NCI-H446 treated with DMSO at 0.1 percent for 48 hours (cell line): ENCODE data around the gene SYMPK.
"Not testable (repeated sequence)": the region's sequence is repeated elsewhere in the genome, so short reads cannot be mapped to it uniquely, and the experiment has no call there.

Source experiments
- DNase-seq: peaks from one replicate; lab custom pipeline; 2025; lab: John Stamatoyannopoulos, UW

Gene SYMPK

GRCh38 chr19:45885556-45886426, 22.8 kb upstream of the SYMPK start, which contains the start of gene IRF2BP1:
Gene IRF2BP1 (minus strand): TSS chr19:45886141. CDS start chr19:45885774, 367 bp downstream.
- DNase-seq, result peak; percentile 86

GRCh38 chr19:45884682-45885555, 22.0 kb upstream of the SYMPK start:
- peak; percentile 22 for DNase-seq

- no peak for DNase-seq
These were observed 21.1 kb upstream of the SYMPK start for GRCh38 chr19:45883881-45884681.

- DNase-seq, result no peak
These were observed 20.6 kb upstream of the SYMPK start for GRCh38 chr19:45883586-45883880.

GRCh38 chr19:45882652-45883585, 20.0 kb upstream of the SYMPK start:
- DNase-seq, result peak; percentile 23

GRCh38 chr19:45881909-45882528, 19.1 kb upstream of the SYMPK start:
- DNase-seq, result no peak

- DNase-seq, result no peak
These were observed 18.3 kb upstream of the SYMPK start for GRCh38 chr19:45881082-45881908.

- no peak for DNase-seq
These were observed 17.0 kb upstream of the SYMPK start for GRCh38 chr19:45879971-45880370.

- no peak for DNase-seq
These were observed 16.1 kb upstream of the SYMPK start for GRCh38 chr19:45879055-45879454.

- DNase-seq, result no peak
These were observed 15.3 kb upstream of the SYMPK start for GRCh38 chr19:45878043-45878794.

GRCh38 chr19:45876411-45877197, 13.7 kb upstream of the SYMPK start:
- no peak for DNase-seq

- DNase-seq, result no peak
These were observed 13.1 kb upstream of the SYMPK start for GRCh38 chr19:45876161-45876410.

- no peak for DNase-seq
These were observed 11.6 kb upstream of the SYMPK start for GRCh38 chr19:45874620-45874966.

GRCh38 chr19:45873219-45873772, 10.3 kb upstream of the SYMPK start:
- DNase-seq, result no peak

- DNase-seq, result no peak
These were observed 9.4 kb upstream of the SYMPK start for GRCh38 chr19:45872095-45872919.

- no peak for DNase-seq
These were observed 7.9 kb upstream of the SYMPK start for GRCh38 chr19:45870798-45871197.

- not testable (repeated sequence) for DNase-seq
These were observed 4.3 kb upstream of the SYMPK start for GRCh38 chr19:45867241-45867640.
